Stimulated activated CD8-positive, alpha-beta memory T cell treated with anti-CD3 and anti-CD28 coated beads, Interleukin-15, amount 100 ng/mL, for 24 hours (primary cell): ENCODE measurements around the gene RPUSD2.

Source experiments
- DNase-seq: peaks from one replicate; pipeline ENCODE4 v3.0.0-alpha.2; 2020; ENCODE audit warnings: low read depth

RPUSD2 gene

DNA sequence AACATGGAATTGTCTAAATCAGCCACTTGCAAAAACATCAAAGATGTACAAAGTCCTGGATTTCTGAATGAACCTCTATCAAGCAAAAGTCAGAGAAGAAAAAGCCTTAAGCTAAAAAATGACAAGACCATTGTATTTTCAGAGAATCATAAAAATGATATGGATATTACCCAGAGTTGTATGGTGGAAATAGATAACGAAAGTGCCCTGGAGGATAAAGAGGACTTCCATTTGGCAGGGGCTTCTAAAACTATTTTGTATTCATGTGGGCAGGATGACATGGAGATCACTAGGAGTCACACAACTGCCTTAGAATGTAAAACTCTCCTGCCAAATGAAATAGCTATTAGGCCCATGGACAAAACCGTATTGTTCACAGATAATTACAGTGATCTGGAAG, 54.3 kb downstream of the RPUSD2 start:
- no peak for DNase-seq
